HepG2 (cell line): ENCODE data around the gene HSPB7. TPM values are rescaled to one million over a fixed set of nuclear protein-coding genes. Genes with fewer than 3 reads are reported as not detected.

ENCODE experiments used
- ATAC-seq: fragments of 200-7000 bp; cut with Tn5 transposase; 3 replicates; pipeline ENCODE4 v1.9.1; 2020; ENCODE audit warnings: mild to moderate bottlenecking, moderate library complexity
- BruUV-seq: library from RNA; stranded (reverse); fragments of 400-500 nt; replicated peaks from 2 replicates; lab custom pipeline; 2021; lab: Mats Ljungman, UMichigan
- CTCF ChIA-PET: fragments of 300-600 bp; formaldehyde crosslinking; extraction: SDS; loops from one replicate; lab custom pipeline; 2021; ENCODE audit warnings: low total read pairs, inconsistent platforms, low intra/inter-chr PET ratio; lab: Yijun Ruan, JAX
- POLR2A ChIA-PET: fragments of 350-600 bp; sonication (Branson Sonifier 250); formaldehyde crosslinking; loops from one replicate; lab custom pipeline; 2020; ENCODE audit warnings: antibody characterized with exemption, inconsistent platforms; lab: Yijun Ruan, JAX
- DNase-seq: peaks from one replicate; pipeline ENCODE4 v3.0.0-alpha.2; 2015; ENCODE audit warnings: low spot score
- FAIRE-seq: peaks from 3 replicates; lab custom pipeline; 2011; peaks lifted over from hg19 to GRCh38; lab: Jason Lieb, UNC
- H2AFZ ChIP-seq: one replicate; pipeline ENCODE4 v1.6.1; 2011; ENCODE audit warnings: low read length, inconsistent platforms
- H3K27ac ChIP-seq: fragments of 300-600 bp; 3 replicates; pipeline ENCODE4 v1.8.0; 2011; ENCODE audit warnings: mixed run types, mild to moderate bottlenecking, mixed read lengths, low read length, inconsistent platforms; ENCODE audit not compliant: insufficient read depth; ENCODE audit errors: extremely low read length
- H3K27me3 ChIP-seq, 2 experiments: fragments of 200-600 bp in 1 of 2; 2 replicates in 1 of 2; 3 replicates in 1 of 2; pipeline versions ENCODE4 v1.6.0 to v1.8.0; 2011; ENCODE audit warnings: low read length in 2 of 2, mild to moderate bottlenecking in 2 of 2, moderate library complexity in 2 of 2, inconsistent platforms in 1 of 2; ENCODE audit not compliant: insufficient read depth in 2 of 2, control insufficient read depth in 1 of 2
- H3K36me3 ChIP-seq, 2 experiments: fragments of 200-600 bp in 1 of 2; replicated peaks in 1 of 2; 2 replicates in 1 of 2; 3 replicates in 1 of 2; pipeline versions ENCODE4 v1.5.1 to v1.8.0; 2011; ENCODE audit warnings: low read length in 2 of 2, inconsistent platforms in 1 of 2; ENCODE audit not compliant: insufficient read depth in 2 of 2, control insufficient read depth in 1 of 2
- H3K4me1 ChIP-seq: 2 replicates; pipeline ENCODE4 v1.5.1; 2012; ENCODE audit warnings: low read length, inconsistent platforms; ENCODE audit not compliant: insufficient read depth
- H3K4me2 ChIP-seq: 2 replicates; pipeline ENCODE4 v1.6.0; 2011; ENCODE audit warnings: low read depth, low read length, inconsistent platforms
- H3K4me3 ChIP-seq, 3 experiments: fragments of 200-600 bp in 1 of 3; sonication (generic), shearing (Covaris generic) in 1 of 3; replicated peaks in 1 of 3; 2 replicates each; pipeline ENCODE4 v1.5.1; 2011 to 2016; ENCODE audit warnings: low read length in 3 of 3, inconsistent platforms in 2 of 3, low read depth in 2 of 3, mild to moderate bottlenecking in 2 of 3, control low read depth in 1 of 3, mixed read lengths in 1 of 3; ENCODE audit not compliant: insufficient read depth in 1 of 3
- H3K79me2 ChIP-seq: one replicate; pipeline ENCODE4 v1.6.1; 2011; ENCODE audit warnings: low read length, inconsistent platforms; ENCODE audit not compliant: insufficient read depth
- H3K9ac ChIP-seq: 2 replicates; pipeline ENCODE4 v1.6.0; 2011; ENCODE audit warnings: mild to moderate bottlenecking, low read depth, low read length, inconsistent platforms; ENCODE audit not compliant: insufficient read depth
- H3K9me3 ChIP-seq: 2 replicates; pipeline ENCODE4 v1.5.1; 2012; ENCODE audit warnings: mild to moderate bottlenecking, low read length
- H4K20me1 ChIP-seq: 2 replicates; pipeline ENCODE4 v1.6.0; 2011; ENCODE audit warnings: inconsistent platforms, mild to moderate bottlenecking, low read length, moderate library complexity; ENCODE audit not compliant: insufficient read depth
- ATF4 ChIP-seq, 2 experiments: fragments of 450-650 bp in 1 of 2; sonication (generic) in 1 of 2; formaldehyde crosslinking; IDR thresholded peaks; 2 replicates each; pipeline versions ENCODE4 v1.5.0 to v1.8.0; 2020 to 2022; ENCODE audit warnings: mild to moderate bottlenecking in 1 of 2, missing genetic modification reagents in 1 of 2
- RXRB ChIP-seq: IDR thresholded peaks from 2 replicates; pipeline ENCODE4 v1.6.1; 2016; ENCODE audit warnings: borderline replicate concordance, missing genetic modification reagents, missing compliant biosample characterization
- SALL2 ChIP-seq: sonication (generic); formaldehyde crosslinking; IDR thresholded peaks from 2 replicates; pipeline ENCODE4 v1.8.1; 2023; ENCODE audit warnings: mild to moderate bottlenecking, missing genetic modification reagents, inconsistent platforms
- SOX13 ChIP-seq, 3 experiments: fragments of 450-650 bp in 1 of 3; sonication (generic) in 1 of 3; formaldehyde crosslinking in 1 of 3; IDR thresholded peaks in 2 of 3; conservative IDR thresholded peaks in 1 of 3; 2 replicates each; pipeline versions ENCODE4 v1.5.0 to v1.6.1; 2016 to 2020; ENCODE audit warnings: antibody characterized with exemption in 1 of 3, mild to moderate bottlenecking in 1 of 3, missing compliant biosample characterization in 1 of 3, missing genetic modification reagents in 1 of 3, moderate library complexity in 1 of 3
- SPEN ChIP-seq: sonication (generic); formaldehyde crosslinking; IDR thresholded peaks from 2 replicates; pipeline ENCODE4 v1.5.1; 2020; ENCODE audit warnings: low read depth, mild to moderate bottlenecking, missing genetic modification reagents
- ZBTB1 ChIP-seq: sonication (generic); formaldehyde crosslinking; IDR thresholded peaks from 2 replicates; pipeline ENCODE4 v1.4.0; 2020; ENCODE audit warnings: missing genetic modification reagents, borderline replicate concordance
- ZBTB8A ChIP-seq: sonication (generic); formaldehyde crosslinking; IDR thresholded peaks from 2 replicates; pipeline ENCODE4 v1.4.0; 2020; ENCODE audit warnings: mild to moderate bottlenecking, low read depth, missing genetic modification reagents, borderline replicate concordance
- WGBS: methylation state at CpG from one replicate; pipeline ENCODE4 v1.1.6; 2017; ENCODE audit warnings: low lambda C conversion rate; 5-methylcytosine and 5-hydroxymethylcytosine counted together
- in situ Hi-C: cut with HindIII; loops from 2 replicates; pipeline ENCODE4 v1.10.0; 2017; ENCODE audit warnings: low pct_unique_long_range_greater_than_20kb; ENCODE audit not compliant: extremely low pct_ligation_motif_present
- intact Hi-C: fragments of 100-400 bp; cut with micrococcal nuclease; formaldehyde crosslinking; loops from one replicate; pipeline ENCODE4 v1.10.0; 2022; ENCODE audit not compliant: unreplicated experiment
- polyA plus RNA-seq, 8 experiments: library from polyadenylated mRNA; depleted of rRNA in 3 of 8; stranded (reverse) in 7 of 8; unstranded in 1 of 8; fragments of >200 nt; fragmentation: Illumina TruSeq in 4 of 8; extraction: Trizol in 4 of 8; gene quantifications; 2 replicates each; pipeline versions ENCODE4 v1.2.1 to v1.2.3, GENCODE V29; 2011 to 2016; ENCODE audit warnings: low read depth in 4 of 8, missing spikeins in 1 of 8, mixed read lengths in 1 of 8; ENCODE audit not compliant: insufficient read depth in 1 of 8
- total RNA-seq, 5 experiments: library from RNA; depleted of rRNA; stranded (reverse); fragments of >200 nt; fragmentation: Illumina TruSeq; extraction: Trizol; gene quantifications; 2 replicates each; pipeline ENCODE4 v1.2.3, GENCODE V29; 2016; ENCODE audit warnings: low read depth in 1 of 5
- TF ChIP-seq, protein P1 (sequence below): sonication (generic); formaldehyde crosslinking; IDR thresholded peaks from 2 replicates; pipeline ENCODE4 v1.8.1; 2023; ENCODE audit warnings: missing genetic modification reagents, inconsistent platforms, borderline replicate concordance
- TF ChIP-seq, protein P2 (sequence below): sonication (generic); formaldehyde crosslinking; IDR thresholded peaks from 2 replicates; pipeline ENCODE4 v1.5.0; 2020; ENCODE audit warnings: mild to moderate bottlenecking, missing genetic modification reagents, moderate library complexity
- TF ChIP-seq, protein P3 (sequence below): sonication (generic); formaldehyde crosslinking; IDR thresholded peaks from 2 replicates; pipeline ENCODE4 v1.8.1; 2023; ENCODE audit warnings: mild to moderate bottlenecking, missing genetic modification reagents, borderline replicate concordance

The HSPB7 gene
- total and polyA plus RNA-seq, 2 of the 13 experiments (the other 11 are each of a cell fraction or from before 2014, with no cell fraction given): 0.20 TPM; not detected in 1

- Histone ChIP-seq H3K4me3 (peak within 1 kb of the TSS; percentile 87 to 97 (median 94)), H3K27ac (peak within 1 kb of the TSS; percentile 71), H4K20me1 (no peaks in the 10 kb centered on the region), H3K9me3 (no peaks in the 10 kb centered on the region), H3K4me1 (peaks cover 38% of the 10 kb centered on the region), H3K27me3 (no peaks in the 10 kb centered on the region), H3K36me3 (peaks cover 2 to 12% of the 10 kb centered on the region in 2 experiments; a peak in 4 of 5 replicates), H2AFZ (peak within 1 kb of the TSS; percentile 79), H3K9ac (peak within 1 kb of the TSS; percentile 72), H3K79me2 (peaks cover 16% of the 10 kb centered on the region), H3K4me2 (peak within 1 kb of the TSS; percentile 92)
- ATAC-seq (peak; percentile 93), DNase-seq (peak; percentile 85), FAIRE-seq (no peak)
- BruUV-seq: no TSS peak
- in situ Hi-C loops: no loop called here
- intact Hi-C loops: no loop called here
- ChIA-PET POLR2A (interaction anchor here (1.0 to 2.1 kb wide), 9 partner anchors 10 to 294 kb away, joined by 3 to 10 read pairs (median 3); partner anchors contain the start of genes SPEN and SRARP), CTCF (no interaction called here)
- WGBS: 2% methylated on average over 21 of the region's 47 CpGs
- TF ChIP-seq ZBTB8A (CRISPR knock-in tag) (no peak), SPEN (CRISPR knock-in tag) (peak; percentile 73; the same call in 1 of the 2 replicates), SOX13 (IDR thresholded peaks at IDR 0.05) (no peak), SOX13 (CRISPR knock-in tag; conservative IDR thresholded peaks at IDR 0.05 in 1 of 2, IDR thresholded peaks at IDR 0.05 in 1 of 2) (peak in 1 of 2 experiments; percentile 12; a peak in 1 of 4 replicates), ATF4 (CRISPR knock-in tag; IDR thresholded peaks at IDR 0.05) (peak in 1 of 2 experiments; percentile 29; a peak in 1 of 4 replicates), ZBTB1 (CRISPR knock-in tag) (no peak), RXRB (peak; percentile 38; the same call in 1 of the 2 replicates), SALL2 (peak; percentile 51; the same call in 1 of the 2 replicates)
- TF ChIP-seq, protein P1, sequence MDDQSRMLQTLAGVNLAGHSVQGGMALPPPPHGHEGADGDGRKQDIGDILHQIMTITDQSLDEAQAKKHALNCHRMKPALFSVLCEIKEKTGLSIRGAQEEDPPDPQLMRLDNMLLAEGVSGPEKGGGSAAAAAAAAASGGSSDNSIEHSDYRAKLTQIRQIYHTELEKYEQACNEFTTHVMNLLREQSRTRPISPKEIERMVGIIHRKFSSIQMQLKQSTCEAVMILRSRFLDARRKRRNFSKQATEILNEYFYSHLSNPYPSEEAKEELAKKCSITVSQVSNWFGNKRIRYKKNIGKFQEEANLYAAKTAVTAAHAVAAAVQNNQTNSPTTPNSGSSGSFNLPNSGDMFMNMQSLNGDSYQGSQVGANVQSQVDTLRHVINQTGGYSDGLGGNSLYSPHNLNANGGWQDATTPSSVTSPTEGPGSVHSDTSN (CRISPR knock-in tag): no peak
- TF ChIP-seq, protein P2, sequence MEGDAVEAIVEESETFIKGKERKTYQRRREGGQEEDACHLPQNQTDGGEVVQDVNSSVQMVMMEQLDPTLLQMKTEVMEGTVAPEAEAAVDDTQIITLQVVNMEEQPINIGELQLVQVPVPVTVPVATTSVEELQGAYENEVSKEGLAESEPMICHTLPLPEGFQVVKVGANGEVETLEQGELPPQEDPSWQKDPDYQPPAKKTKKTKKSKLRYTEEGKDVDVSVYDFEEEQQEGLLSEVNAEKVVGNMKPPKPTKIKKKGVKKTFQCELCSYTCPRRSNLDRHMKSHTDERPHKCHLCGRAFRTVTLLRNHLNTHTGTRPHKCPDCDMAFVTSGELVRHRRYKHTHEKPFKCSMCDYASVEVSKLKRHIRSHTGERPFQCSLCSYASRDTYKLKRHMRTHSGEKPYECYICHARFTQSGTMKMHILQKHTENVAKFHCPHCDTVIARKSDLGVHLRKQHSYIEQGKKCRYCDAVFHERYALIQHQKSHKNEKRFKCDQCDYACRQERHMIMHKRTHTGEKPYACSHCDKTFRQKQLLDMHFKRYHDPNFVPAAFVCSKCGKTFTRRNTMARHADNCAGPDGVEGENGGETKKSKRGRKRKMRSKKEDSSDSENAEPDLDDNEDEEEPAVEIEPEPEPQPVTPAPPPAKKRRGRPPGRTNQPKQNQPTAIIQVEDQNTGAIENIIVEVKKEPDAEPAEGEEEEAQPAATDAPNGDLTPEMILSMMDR (CRISPR knock-in tag): 0 out of 2 replicates have a peak, but pooled peaks have one; percentile 12
- TF ChIP-seq, protein P3, sequence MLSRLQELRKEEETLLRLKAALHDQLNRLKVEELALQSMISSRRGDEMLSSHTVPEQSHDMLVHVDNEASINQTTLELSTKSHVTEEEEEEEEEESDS (CRISPR knock-in tag): no peak
These were observed 41.8 kb downstream of the HSPB7 start, which contains the start of gene ZBTB17 for GRCh38 chr1:15975805-15976680. Gene ZBTB17 (minus strand): TSS chr1:15976101. CDS start chr1:15948495, 27,606 bp downstream.
